ENCODE measurements around the gene SRCAP. TPM values are rescaled to one million over a fixed set of nuclear protein-coding genes. Genes with fewer than 3 reads are reported as not detected.

The SRCAP gene
- total RNA-seq, 1 donor from 2014 or later = 10.0 TPM

GRCh38 chr16:30666681-30667080, 32.3 kb upstream of the SRCAP start:
- Histone ChIP-seq H3K36me3 (ENCODE audit: control insufficient read depth, insufficient read depth, low read length) (peaks cover 52% of the 10 kb centered on the region), H3K4me3 (ENCODE audit: low read depth, low read length) (no peak overlapping the region), H3K27me3 (ENCODE audit: control insufficient read depth, insufficient read depth, low read length) (no peaks in the 10 kb centered on the region)
- FAIRE-seq (no peak), DNase-seq (ENCODE audit: low read depth) (no peak)
- TF ChIP-seq CTCF (IDR thresholded peaks at IDR 0.05; ENCODE audit: insufficient read depth, low read length, severe bottlenecking) = no peak

- no peak for FAIRE-seq
- Histone ChIP-seq H3K4me3 (ENCODE audit: low read depth, low read length) (no peak overlapping the region), H3K36me3 (ENCODE audit: control insufficient read depth, insufficient read depth, low read length) (peaks cover 46% of the 10 kb centered on the region), H3K27me3 (ENCODE audit: control insufficient read depth, insufficient read depth, low read length) (no peaks in the 10 kb centered on the region)
- TF ChIP-seq CTCF (IDR thresholded peaks at IDR 0.05; ENCODE audit: insufficient read depth, low read length, severe bottlenecking) = no peak
- no peak for DNase-seq (ENCODE audit: low read depth)
These were observed 31.5 kb upstream of the SRCAP start for GRCh38 chr16:30667361-30667905.

- no peak overlapping the region for H3K4me3 ChIP-seq (ENCODE audit: low read depth, low read length)
- FAIRE-seq = no peak
- DNase-seq (ENCODE audit: low read depth) = no peak
- TF ChIP-seq CTCF (IDR thresholded peaks at IDR 0.05; ENCODE audit: insufficient read depth, low read length, severe bottlenecking) = no peak
- no peaks in the 10 kb centered on the region for H3K27me3 ChIP-seq (ENCODE audit: control insufficient read depth, insufficient read depth, low read length)
- peaks cover 41% of the 10 kb centered on the region for H3K36me3 ChIP-seq (ENCODE audit: control insufficient read depth, insufficient read depth, low read length)
These were observed 30.6 kb upstream of the SRCAP start for GRCh38 chr16:30668393-30668792.

- FAIRE-seq (no peak), DNase-seq (ENCODE audit: low read depth) (no peak)
- TF ChIP-seq CTCF (IDR thresholded peaks at IDR 0.05; ENCODE audit: insufficient read depth, low read length, severe bottlenecking) = no peak
- no peaks in the 10 kb centered on the region for H3K27me3 ChIP-seq (ENCODE audit: control insufficient read depth, insufficient read depth, low read length)
- peaks cover 39% of the 10 kb centered on the region for H3K36me3 ChIP-seq (ENCODE audit: control insufficient read depth, insufficient read depth, low read length)
- no peak overlapping the region for H3K4me3 ChIP-seq (ENCODE audit: low read depth, low read length)
These were observed 29.7 kb upstream of the SRCAP start for GRCh38 chr16:30669026-30669902.

- H3K36me3 ChIP-seq (ENCODE audit: control insufficient read depth, insufficient read depth, low read length) = peaks cover 32% of the 10 kb centered on the region
These were observed 28.8 kb upstream of the SRCAP start for GRCh38 chr16:30669903-30670824.

More at GRCh38 chr16:30669903-30670824, 28.8 kb upstream of the SRCAP start:
- Histone ChIP-seq H3K27me3 (ENCODE audit: control insufficient read depth, insufficient read depth, low read length) (no peaks in the 10 kb centered on the region), H3K4me3 (ENCODE audit: low read depth, low read length) (no peak overlapping the region)
- DNase-seq (ENCODE audit: low read depth) = no peak
- FAIRE-seq = no peak
- peak; percentile 13 for TF ChIP-seq CTCF (IDR thresholded peaks at IDR 0.05; ENCODE audit: insufficient read depth, low read length, severe bottlenecking)
